ENCODE data around the gene NRAP.

The NRAP gene

DNA sequence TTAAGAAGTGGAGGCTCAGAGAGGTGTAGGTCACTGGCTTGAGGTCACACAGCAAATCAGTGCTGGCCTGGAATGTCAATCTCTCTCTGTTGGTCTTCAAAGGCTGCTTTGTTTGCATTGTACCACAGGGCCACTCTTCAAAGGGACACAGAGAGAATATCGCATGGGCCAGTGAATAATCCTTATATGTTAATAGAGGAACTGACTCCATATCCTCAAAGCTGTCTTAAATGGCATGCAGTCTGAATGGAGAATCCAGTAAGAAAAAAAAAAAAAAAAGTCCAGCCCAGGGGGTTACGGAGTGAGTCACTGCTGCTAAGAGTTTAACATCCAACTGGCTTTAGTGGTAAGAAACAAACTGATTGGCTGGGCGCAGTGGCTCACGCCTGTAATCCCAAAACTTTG is 54.1 kb downstream of the NRAP start:
- DNase-seq (ENCODE audit: low read depth), result no peak

DNA sequence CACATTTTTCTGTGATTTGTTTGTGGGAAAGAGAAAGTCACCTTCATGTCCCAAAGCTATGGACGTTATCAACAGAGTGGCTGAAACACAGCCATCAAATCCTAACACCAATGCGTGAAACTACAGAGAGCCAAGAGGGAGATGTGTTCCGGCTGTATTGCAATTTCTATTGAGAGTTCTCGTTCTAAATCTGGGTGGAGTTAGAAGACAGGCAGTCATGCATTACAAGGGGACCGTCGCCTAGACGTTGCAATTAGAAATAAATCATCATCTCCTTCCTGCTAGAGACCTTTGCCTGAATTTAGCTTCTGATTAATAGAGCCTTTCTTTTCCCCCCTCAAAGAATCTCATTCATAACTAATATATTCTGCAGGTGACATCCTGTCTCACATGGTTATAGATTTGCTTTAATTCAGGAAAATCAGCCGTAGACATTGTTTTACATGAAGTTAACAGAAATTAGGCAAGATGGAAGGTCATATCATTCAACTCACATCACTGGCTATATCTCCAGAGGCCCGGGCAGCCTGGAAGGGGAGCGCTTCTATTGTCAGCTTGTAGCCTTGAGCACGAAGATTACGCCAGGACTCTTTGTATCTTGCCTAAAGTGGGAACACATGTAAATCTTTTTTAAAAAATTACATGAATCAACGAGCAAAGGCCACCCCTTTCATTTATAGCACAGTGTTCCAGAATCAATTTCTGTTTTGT is 58.4 kb downstream of the NRAP start:
- DNase-seq (ENCODE audit: low read depth), result no peak

DNA sequence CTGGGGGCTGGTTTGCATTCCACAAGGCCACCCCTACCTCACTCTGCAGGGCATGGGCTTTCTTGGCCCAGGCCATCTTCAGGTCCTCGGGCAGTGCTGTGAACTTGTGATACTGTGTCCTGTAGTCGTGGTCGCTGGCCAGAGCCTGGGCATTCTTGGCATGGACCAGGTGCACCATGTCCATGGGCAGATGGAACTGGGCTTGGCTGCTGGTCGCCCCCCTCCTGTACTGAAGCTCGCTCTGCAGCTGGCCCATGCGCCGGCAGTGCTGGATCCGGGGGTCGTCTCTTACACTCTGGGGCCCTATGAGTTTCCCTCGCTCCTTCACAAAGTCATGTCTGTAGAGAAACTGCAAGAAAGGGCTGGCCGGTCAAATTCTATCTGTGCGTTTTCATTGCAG is 59.3 kb downstream of the NRAP start:
- no peak for DNase-seq (ENCODE audit: low read depth)

DNA sequence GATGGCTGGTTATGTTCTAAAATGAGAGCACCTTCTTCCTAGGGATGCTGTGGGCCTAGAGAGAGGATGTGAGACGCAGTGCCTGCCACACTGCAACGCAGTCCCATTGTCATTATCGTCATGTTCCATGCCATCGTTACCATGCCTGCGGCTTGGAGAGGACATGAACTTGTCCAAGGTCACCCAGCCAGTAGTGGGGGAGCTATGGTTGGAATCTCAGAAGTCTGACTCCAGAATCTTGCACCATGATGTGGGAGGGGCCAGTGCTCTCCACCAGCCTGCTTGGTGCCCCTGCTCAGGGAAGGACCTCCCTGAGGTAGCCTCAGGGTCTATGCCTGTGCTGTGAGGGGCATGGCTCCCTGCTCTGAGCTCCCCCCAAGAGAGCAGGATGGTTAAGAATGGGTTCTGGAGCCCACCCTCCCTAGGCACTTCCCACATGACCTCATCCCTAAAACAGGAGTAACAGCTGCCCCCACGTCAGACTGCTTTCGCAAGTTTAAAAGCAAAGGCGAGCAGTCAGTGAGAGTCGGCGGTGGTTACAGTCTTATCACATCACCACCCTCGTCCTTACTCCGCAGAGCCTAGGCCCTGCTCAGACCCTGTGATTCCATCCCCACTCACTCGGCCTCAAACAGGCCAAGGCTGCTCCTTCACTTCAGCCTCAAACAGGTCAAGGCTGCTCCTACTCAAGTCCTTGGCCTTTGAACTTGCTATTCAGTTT is 60.6 kb downstream of the NRAP start:
- DNase-seq (ENCODE audit: low read depth), result no peak

DNA sequence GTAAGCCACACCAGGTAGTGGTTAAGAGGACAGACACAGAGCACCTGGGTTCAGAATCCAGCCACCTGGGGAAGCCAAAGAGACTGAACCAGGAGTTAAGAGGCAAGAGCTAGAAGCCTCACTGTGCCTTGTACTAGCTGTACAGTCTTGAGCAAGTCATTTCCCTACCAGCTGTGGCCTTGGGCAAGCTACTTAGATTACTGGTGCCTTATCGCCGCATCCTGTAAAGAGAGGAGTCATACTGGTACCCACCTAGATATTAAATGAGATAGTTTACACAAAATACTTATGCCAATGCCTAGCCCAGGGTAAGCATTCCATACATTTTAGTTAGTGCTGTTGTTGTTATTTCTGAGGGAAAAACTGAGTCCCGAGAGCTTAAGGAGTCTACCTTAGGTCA is 63.3 kb downstream of the NRAP start:
- no peak for DNase-seq (ENCODE audit: low read depth)

DNA sequence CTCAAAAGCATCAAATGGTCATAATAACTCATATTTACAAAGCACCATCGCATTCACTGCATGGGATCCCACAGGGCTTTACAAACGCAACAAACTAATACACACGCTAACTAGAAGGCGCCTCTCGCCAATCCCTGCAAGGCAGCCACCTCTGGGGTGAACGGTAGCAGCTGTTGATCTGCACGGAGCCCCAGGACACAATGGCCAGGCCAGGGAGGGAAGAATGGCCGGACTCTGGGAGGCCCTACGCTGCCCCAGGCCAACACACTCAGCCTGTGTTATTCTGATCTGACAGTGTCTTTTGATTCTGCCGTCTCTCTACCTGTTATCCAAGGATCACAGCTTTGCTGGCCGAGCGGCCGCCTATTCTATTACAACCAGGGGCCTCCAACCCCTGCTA is 69.2 kb downstream of the NRAP start:
- DNase-seq (ENCODE audit: low read depth), result no peak

DNA sequence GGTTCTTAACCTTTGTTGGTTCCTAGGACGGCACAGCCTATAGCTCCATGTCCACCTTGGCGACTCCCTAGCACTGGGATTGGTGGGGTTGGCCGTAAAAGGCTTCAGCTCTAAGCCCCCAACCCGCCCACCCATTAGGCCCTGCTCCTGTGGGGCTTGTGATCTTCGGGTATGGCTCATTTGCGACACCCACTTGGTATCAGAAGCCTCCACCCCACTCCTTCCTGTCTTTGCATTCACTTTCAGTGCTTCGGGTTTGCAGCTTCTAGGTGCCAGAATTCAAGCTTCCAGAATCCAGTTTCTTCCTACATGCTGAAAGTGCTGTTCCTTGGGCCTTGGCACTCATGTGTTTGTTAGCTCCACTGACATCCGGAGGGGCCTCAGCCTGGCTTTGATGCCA is 71.5 kb downstream of the NRAP start:
- no peak for DNase-seq (ENCODE audit: low read depth)

DNA sequence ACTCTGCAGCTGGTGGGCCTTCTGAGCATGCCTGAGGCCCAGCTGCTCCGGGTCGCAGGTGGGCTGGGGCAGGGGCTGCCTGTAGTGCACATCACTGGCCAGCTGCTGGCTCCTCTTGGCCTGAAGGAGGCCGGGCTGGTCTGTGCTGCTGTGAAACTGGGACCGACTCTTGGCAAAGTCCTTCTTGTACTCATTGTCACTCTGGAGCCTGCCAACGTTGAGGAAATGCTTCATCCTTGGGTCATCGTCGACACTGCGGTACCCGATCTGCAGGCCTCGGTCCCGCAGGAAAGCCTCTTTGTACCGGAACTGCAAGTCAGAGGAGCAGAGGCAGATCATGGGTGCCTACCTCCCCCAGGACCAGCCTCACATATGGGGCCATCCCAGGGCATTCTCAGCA is 73.3 kb downstream of the NRAP start:
- no peak for DNase-seq (ENCODE audit: low read depth)

DNA sequence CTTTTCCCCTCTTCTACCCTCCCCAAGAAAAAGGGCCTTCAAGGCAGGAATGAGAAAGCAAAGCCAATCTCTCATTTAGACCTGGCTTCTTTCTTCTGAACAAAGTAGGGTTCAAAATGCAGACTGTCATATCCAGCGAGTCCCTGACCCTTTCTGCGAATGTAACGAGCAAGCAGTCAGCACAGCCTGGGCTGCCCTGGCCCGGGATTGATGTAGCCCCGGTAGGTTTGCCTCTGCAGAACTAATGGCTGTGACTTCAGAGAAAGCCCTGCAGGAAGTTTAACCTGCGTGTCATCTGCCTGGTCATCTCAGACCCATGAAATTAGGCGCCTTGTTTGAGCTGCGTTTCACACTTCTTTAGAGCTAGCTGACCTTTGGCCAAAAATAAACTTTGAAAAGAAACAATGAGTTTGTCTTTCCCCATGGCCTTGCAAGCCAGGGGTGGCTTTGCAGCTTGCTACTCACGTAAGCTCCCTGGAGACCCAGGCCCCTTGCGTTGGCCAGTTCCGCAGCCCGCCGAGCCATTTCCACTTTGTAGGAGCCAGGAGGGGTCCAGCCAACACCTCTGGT is 74.6 kb downstream of the NRAP start:
- no peak for DNase-seq (ENCODE audit: low read depth)

DNA sequence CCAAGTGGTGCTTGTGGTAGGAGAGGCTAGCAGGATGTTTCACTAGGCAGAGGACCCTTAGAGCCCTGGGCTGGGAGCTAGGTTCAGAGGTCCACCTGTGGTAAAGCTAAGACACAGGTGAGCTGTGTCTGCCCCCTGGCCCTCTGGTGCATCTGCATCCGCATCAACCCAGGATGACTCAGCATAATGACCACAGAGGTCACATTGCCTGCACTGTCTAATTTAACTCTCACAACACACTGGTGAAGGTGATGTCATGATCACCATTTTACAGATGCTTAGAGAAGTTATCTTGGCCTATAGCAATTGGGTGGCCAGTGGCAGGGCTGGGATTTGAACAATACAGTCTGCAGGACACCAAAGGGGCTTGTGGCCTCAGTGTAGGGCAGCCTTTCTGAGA is 77.9 kb downstream of the NRAP start:
- no peak for DNase-seq (ENCODE audit: low read depth)

DNA sequence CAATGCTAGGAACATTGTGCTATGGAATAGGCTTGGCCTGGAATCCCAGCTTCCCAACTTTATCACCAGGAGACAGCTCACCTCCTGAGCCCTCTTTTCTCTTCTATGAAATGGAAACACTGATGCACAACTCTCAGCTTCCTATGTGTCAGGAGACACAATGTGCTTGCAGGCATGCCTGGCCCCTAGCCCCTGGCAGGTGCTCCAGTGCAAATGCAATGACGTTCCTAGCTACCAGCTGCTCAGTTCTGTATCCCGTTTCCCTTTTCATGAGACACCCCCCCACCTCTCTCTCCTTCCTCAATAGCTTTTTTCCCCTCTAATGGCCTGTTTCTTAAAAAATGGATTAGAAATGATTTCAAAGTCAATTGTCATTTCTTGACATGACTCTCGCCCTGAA is 80.3 kb downstream of the NRAP start:
- no peak for DNase-seq (ENCODE audit: low read depth)

DNA sequence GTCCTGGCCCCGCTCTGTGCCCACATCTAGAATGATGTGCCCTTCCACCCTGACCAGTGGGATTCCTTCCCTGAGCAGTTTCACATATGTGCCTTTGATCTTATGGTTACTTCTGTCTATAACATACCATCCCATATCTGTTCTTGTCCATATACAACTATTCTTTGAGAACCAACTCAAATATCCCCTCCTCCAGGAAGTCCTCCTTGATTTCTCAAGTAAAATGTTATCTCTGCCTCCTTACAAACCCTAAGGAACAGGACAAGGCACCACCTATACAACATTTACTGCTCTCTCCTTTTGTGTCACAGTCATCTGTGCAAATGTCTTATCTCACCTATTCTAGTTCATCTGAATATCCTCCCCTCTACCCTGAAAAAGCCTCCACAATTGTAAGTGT is 82.7 kb downstream of the NRAP start:
- DNase-seq (ENCODE audit: low read depth), result no peak

DNA sequence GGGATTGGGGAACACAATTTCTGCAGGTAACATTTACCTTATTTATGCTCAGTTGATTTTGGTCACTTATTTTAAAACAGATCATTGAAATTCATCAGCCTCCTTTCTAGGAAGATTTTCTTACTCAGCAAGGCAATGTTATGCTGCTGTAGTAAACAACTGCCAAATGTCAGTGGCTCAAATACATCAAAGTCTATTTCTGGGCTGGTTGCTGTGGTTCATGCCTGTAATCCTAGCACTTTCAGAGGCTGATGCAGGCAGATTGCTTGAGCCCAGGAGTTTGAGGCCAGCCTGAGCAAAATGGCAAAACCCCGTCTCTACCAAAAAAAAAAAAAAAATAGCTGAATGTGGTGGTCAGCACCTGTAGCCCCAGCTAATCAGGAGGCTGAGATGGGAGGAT is 85.1 kb downstream of the NRAP start:
- DNase-seq (ENCODE audit: low read depth), result no peak

DNA sequence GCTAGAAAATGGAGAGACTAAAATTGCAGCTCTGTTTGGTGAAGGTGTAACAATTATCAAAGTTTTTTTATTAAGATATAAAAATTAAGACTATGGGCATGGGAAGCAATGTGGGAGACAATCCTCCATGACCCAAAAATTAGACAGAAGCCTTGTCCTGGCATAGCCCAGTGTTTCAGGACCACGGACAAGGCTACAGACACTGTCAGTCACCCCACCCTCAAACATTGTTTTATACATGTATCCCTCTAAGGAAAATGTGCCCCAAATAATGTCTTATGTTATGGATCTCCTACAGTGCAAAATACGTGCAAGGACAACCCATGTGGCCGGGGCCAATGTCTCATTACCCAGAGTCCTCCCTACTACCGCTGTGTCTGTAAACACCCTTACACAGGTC is 87.0 kb downstream of the NRAP start:
- DNase-seq (ENCODE audit: low read depth), result peak; percentile 11

DNA sequence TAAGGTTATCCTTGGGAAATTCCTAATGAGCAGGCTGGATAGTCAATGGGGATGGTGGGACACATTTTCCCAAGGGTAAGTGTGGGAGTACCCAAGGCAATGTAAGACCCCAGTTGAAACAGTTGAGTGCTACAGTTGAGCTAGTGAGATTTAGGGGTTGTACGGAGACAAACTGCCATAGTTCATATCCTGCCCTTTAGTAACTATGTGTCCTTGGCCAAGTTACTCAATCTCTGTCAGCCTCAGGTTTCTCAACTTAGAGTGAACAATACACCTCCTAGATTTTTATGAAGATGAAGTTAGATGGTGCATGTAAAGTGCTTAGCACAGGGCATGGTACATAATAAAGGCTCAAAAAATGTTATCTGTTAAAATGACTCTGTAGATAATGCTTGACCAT is 90.5 kb downstream of the NRAP start:
- DNase-seq (ENCODE audit: low read depth), result no peak

DNA sequence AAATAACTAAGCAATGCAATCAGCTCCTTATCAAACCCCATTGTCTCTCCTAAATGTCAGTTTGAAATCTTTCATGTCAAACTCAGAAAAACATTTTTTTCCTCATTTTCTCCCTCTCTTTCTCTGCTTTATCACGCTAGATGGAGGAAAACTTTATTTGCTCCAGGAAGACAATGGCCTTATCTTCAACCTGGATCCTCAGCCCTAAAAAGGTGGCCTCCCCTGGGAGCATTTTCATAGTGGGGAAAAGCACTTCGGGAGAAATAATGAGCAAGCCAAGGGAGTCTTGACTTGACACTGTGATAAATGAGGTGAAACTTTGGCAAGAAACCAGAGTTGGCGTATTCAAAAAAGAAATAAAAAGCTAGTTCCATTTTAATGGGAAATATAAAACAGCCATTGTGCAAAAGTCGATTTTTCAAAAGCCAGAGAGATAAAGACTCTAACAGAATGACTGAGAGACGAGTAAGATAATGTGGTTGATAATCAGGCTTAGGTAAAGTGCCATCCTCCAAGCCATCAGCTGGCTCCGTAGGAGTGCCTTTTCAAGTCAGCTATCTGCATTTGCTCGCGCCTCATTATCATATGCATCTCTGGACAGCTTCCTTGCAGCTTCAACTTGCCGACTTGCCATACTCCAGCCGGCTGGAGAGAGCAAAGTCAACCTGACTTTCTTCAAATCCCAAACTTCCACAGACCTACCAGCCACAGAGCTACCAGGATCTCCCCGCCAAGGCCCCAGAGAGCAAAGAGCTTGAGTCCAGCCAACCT is 91.1 kb downstream of the NRAP start:
- no peak for DNase-seq (ENCODE audit: low read depth)

DNA sequence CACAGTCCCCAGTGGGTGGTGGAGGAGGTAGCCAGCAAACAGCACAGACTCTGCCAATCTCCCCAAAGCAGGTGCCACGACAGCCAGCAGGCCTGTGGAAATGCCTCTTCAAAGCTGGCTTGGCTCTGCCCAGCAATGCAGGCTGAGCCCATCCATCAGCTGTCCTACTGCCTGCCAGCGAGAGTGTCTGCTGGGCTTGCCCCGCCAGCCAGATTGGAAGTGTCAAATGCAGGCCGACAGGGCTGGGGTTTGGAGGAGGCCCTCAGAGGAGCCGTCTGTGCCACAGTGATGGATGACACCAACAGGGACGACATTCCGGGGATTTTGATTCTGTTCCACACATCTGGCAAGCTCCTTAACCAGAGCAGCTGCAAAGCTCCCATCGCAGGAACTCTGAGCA is 94.3 kb downstream of the NRAP start:
- DNase-seq (ENCODE audit: low read depth), result no peak

DNA sequence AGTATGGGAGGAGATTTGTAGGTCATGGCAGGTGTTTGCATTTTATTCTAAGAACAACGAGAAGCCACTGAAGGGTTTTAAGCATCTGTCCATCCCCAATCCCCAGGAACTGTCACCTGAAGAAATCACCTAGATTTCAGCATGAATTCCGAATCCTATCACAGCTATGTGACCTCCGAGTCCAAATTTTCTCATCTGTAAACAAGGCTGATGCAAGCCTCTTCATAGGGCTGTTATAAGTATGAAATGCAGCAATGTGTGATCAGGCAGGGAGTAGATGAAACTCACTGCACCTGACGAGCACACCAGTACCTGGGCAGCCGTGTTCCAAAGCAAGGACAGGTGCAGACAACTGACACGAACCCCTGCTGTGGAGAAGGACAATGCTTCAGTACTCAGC is 97.0 kb downstream of the NRAP start:
- no peak for DNase-seq (ENCODE audit: low read depth)

DNA sequence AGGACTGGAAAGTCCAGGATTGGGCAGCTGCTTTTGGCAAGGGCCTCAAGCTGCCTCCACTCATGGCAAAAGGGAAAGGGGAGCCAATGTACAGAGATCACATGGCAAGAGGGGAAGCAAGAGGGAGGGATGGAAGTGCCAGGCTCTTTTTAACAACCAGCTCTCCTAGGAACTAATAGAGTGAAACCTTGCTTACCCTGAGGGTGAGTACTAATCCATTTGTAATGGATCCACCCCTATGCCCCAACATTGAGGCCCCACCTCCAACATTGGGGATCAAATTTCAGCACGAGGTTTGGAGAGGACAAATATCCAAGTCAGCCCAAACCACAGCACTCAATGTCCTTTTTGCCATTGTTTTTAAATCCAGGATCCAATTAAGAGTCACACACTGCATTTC is 98.5 kb downstream of the NRAP start:
- no peak for DNase-seq (ENCODE audit: low read depth)

DNA sequence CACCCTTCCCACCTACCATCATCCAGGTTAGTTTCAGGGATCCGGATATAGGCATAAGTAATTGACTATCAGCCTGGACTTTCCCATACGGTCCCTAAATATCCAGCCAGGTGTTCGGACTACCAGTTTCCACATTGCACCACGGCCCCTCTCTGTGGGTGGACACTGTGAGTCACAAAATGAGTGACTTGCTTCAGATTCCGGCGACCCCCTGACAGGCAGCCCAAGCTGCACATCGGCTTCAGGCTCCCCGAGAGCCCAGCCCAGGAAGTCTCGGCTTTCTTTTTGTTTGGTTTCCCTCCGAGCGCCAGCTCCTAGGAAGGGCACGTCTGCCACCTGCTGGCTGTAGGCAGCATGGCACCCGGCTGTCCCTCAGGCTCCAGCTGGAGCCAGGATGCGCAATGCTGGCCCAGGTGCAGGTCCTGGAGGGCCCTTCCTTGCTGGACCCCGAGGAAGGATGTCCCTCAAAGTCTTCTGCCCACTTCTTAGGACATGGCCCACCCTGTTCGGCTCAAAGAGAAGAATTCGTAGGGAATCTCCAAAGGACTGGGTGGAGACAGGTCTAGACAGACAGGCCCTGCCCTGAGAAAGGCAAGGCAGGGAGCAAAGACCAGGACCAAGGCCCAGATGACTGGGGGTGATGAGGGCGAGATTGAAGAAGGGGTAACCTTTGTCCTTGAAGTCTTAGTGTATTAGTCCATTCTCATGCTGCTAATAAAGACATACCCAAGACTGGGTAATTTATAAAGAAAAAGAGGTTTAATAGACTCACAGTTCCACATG is 100.3 kb downstream of the NRAP start:
- DNase-seq (ENCODE audit: low read depth), result peak; percentile 38

DNA sequence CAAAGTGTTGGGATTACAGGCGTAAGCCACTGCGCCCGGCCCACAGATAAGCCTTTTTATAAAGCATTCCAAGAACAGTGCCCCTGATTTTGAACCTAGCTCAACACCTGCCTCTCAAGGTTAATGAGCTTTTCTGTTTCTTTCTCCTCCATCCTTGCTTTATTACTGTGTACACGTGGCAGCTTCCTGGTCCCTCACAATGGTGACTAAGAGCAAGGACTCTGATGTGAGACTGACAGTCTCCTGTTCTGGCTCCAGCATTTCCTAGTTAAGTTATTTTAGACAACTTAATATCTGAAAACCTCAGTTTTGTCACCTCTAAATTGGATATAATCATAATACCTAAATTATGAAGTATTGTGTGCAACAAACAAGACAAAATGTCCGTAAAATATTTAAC is 101.1 kb downstream of the NRAP start:
- DNase-seq (ENCODE audit: low read depth), result no peak

DNA sequence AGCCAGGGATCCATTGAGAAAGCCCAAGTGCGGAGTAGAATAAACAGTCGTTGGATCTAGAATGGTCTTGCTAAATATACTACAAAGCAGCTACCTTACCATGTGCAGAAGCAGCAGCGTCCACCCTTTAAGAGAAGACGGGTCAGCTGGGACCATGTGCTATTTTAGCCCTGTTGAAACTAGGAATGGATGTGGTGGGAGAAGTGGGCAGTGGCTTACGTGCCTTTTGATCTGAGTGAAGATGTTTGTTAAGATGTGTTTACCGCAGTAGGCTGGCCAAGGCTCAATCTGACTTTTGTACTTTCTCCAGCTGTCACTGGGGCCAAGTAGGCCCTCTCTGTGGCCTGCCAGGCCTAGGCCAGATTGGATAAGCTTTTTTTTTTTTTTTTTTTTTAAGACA is 101.8 kb downstream of the NRAP start:
- no peak for DNase-seq (ENCODE audit: low read depth)

All from stromal cell of bone marrow (primary cell).